ENCODE results near the gene DMD.

The DMD gene

DNA sequence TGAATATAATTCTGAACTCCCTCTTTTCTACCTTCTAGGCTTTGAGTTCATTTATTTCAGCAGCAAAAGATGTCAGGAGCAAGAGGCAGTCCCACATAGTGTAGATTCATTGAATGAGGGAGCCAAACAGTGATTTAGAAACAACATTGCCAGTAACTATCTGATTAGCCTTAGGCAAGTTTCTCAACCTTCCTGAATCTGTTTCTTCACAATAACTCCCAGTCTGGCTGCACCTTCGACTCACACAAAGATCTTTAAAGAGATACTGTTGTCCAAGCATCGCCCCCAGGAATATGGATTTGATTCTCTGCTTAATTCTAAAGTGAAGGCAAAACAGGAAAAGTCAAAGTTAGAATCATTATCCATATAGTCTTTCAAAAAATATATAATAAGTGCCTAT is 1026.2 kb downstream of the DMD start:
- DNase-seq, result no peak

DNA sequence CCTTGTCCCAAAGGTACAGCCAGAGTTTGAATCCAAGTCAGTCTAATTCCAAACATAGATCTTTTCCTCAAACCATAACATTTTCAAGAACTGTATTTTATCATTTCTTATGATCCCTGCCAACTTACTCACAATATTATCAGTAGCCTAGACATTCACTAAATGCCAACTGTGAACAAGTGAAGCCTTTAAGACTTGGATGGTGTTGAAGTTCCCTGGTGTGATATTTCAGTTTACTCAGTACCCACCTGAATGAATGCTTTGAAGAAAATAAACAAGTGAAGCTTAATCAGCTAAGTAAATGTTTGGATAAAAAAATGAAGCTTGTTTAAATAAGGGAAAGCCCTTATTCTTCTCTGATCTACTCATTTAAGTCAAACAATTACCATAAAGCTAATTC is 1028.3 kb downstream of the DMD start:
- DNase-seq, result no peak

DNA sequence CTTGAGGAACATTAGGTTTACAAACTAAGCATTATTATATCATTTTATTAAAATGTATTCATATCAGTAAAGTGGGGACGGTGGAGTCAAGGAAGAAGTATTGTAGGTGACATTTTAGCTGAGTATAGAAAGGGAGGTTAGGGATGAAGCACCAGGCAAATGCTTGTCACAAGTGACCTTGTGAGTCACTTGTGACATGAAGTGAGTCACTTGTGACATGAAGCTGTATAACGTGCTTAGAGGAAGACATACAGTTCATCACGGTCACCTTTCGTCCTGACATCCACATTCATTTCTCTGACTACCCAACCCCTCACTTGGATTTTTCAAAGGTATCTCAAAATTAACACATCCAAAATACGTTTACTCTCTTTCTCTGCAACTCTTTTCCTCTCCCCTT is 1034.8 kb downstream of the DMD start:
- no peak for DNase-seq

DNA sequence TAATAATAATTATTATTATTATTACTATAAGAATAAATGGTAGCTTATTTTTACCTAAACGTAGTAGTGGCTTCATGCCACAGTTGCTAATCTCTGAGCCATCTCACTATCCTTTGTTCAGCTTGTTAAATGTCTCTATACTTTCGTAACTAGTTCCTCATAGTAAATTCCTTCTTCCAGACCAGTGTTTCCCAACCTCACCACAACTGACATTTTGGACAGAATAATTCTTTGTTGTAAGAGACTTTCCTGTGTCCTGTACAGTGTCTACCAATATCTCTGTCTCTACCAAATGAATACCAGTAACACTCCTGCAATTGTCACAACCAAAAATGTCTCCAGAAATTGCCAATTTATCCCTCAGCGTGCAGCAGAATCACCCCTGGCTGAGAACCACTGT is 1040.9 kb downstream of the DMD start:
- DNase-seq, result no peak

DNA sequence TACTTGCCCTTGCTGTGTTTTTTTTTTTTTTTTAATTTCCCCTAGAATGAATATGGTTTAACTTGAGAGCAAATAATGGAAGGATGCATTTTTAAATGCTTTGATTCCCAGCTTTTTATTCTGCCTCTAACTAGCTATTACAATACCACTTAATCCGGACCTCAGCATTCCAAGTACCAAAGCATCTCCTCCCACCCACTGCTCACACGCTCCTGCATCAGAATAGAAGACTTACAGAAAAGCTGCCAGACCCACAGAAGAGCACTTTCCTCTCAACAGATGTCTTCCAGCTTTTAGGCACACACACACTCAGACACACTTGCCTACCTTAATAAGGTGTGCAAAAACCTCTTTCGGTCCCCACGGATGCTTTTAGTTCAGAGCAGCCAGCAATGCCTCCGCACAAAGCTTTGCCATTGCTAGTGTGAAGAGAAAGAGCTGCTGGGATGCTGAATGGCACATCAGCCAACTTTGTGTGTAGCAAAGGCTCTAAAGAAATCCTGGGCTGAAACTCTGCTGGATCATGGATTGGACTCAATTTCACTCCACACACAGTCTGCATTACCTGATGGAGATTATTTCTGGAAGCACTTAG is 1056.2 kb downstream of the DMD start:
- no peak for DNase-seq

DNA sequence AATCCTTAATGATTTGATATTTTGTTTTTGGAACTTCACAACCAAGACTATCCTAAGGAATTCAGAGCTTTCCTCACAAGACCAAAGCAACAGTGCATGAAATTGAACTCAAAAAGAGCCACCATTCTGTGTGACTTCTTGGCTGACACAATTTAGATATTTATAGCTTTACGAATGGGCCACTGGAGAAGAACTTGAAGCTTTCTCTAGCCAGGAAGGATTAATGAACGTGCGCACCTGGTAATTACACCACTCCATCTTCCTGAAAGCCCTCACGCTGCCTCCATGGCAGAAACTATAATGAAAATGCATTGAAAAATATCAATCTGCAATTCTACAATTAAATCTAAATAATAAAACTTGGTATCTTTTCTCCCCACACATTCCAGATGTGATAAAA is 1057.8 kb downstream of the DMD start:
- DNase-seq, result no peak

DNA sequence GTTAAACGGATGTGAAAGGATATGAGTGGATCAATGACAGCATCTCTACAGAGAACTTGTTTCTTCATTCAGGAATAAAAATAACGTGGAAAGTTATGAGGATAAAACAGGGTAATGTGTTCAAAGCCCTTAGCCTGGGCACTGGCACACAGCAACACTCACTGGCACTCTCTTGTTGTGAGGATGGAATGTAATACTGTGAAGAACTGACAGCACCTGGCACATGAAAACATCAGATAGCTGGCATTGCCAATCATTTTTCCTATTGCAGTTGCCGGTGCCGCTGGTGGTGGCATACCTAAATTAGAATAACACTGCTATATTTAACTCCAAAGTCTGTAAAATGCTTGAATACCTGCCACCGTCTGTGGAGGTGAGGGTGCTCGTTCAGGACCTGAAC is 1061.2 kb downstream of the DMD start:
- DNase-seq, result no peak

DNA sequence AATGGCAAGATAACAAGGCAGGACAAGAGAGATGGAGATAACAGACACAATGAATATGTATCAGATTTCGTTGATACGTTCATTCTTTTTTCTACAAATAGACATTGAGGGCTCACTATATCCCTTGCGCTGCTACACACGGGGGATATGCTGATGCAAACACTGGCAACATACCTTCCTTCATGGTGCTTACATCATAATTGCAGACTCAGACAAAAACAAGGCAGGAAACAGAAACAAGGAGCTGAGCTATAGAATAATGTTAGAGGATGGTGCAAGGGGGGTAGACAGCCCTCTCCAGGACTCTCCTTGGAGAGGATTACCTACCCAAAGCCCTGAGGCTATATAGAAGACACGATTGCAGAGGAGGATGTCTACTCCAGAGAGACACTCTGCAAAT is 1069.5 kb downstream of the DMD start:
- no peak for DNase-seq

DNA sequence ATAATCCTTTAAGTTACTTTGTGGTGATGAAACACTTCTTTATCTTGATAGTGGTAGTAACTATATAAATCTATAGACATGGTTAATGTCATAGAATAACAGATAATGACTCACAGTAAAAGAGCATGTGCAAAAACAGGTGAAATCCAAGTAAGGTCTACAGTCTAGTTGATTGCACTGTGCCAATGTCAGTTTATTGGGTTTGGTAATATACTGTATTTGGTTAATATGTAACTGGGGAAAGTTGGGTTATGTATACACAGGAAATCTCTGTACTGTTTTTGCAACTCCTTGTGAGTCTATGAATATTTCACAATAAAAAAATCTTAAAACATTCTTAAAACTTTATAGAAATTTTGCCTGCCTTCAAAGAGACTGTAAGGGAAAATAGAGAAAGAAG is 1071.9 kb downstream of the DMD start:
- no peak for DNase-seq

DNA sequence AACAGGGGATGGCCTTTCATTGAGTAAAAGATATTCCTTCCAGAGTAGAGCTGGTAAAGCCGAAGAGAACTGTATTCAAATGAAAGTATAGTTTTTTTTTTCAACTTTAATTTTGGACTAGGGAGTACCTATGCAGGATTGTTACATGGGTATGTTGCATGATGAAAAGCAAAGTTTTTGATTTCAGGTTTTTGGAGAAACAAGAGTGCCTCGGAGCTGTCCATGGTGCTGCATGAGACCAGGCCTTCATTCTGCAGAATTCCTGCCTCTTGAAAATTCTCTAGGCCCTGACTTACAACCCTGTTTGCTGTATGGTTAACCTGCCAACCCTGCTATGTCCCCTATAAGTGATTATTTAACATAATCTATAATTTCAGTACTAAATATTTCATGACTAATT is 1073.8 kb downstream of the DMD start:
- DNase-seq, result no peak

DNA sequence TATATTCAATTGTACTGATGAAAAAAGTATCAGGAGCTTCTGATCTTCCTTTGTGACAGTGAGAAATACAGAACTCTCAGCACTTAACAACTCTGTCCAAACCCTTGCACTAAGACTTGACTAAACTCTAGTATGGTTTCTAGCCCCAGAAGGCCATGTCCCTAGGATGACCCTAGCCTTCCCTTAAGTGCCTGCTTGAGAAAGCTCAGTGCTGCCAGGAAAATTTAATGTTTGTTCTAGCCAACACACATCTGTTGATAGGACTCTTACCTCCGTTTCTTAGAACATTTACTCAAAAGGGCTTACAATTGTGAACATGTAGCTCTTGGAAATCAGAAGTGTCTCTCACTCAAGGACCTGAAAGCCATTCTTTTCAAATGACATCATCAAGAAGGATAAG is 1084.4 kb downstream of the DMD start:
- no peak for DNase-seq

DNA sequence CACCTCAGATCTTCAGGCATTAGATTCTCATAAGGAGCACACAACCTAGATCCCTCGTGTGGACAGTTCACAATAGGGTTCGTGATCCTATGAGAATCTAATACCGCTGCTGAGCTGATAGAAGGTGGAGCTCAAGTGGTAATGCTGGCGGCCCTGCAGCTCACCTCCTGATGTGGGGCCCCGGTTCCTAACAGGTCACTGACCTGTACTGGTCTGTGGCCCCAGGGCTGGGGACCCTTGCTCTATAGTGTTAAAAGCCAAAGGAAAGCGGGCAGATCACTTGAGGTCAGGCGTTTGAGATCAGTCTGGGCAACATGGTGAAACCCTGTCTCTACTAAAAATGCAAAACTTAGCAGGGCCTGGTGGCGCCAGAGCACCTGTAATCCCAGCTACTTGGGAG is 1092.5 kb downstream of the DMD start:
- no peak for DNase-seq

DNA sequence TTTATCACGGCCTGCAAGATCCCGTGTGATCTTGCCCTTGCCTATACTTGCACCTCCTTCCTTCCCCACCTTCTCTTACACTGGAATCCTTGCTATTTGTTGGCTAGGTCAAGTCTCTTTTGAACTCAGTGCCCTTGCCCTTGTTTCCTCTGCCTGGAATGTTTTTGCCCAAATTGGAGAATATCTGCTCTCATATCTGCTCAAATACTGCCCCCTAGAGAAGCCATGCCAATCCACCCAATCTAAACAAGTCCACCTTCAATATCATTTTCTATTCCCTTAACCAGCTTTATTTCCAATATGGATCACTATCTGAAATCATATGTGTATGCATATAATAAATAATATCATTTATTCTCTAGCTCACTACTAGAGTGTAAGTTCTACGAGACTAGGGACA is 1095.3 kb downstream of the DMD start:
- DNase-seq, result no peak

DNA sequence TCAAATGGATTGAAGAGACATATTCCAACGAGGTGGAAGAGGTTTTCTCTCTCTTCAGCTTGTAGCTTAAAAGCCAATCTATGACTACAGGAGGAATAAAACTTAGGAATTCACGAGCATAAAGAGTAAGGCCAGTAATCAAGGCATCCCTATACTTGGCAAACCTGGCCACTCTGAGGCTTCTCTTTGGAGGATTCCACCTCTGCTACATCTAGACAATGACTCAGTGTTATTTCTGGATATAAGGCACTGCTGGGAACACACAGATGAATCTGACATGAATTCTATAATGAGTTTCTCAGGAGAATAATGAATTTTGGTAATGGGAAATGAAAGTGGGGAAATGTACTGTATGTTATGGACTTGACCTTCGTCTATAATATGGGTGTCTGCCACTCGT is 1123.7 kb downstream of the DMD start:
- no peak for DNase-seq

DNA sequence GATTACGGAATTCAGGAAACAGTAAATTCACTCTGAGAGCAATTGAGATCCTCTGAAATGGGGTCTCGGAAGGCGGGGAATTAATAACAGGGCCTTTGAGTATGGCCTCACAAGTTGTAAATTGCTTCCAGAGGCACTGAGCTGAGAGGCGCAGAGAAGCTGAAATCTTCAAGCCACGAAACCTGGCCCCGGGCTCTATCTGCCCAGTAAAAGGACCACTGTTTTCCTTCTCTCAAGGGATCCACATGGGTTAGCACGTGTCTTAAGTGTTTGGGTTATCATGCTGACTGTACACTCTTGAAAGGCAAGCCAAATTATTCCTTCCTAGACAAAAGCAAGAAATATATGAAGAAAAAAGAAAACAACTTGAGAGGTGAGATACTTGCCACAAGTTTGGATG is 1126.6 kb downstream of the DMD start:
- no peak for DNase-seq

DNA sequence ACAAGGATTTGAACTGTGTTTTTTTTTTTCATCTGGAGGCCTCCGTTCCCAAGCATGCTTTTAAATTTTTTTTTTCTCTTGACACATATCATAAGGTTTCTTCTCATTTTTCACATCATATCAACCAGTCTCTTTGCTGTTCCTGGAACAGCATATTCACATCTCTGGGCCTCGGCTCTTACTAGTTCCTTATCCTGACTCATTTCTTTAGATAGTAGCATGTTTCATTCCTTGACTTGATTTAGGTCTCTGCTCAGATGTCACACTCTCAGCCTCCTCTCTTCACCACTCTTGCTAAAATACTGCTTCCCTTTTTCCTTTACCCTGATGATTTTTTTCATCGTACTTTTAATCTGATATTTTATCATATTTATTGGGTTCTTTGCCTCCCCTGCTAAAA is 1163.1 kb downstream of the DMD start:
- DNase-seq, result no peak

DNA sequence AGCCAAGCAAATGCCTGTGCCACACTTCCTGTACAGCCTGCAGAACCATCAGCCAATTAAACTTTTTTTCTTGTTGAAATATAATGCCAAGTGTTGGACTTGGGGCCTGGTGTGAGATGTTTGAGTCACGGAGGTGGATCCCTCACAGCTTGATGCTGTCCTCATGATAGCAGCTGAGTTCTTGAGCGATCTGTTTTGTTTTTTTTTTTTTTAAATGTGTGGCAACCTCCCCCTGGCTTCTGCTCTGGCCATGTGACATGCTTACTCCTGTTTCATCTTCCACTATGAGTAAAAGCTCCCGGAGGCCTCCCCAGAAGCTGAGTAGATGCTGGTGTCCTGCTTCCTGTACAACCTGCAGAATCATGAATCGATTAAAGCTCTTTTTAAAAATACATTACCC is 1166.2 kb downstream of the DMD start:
- no peak for DNase-seq

DNA sequence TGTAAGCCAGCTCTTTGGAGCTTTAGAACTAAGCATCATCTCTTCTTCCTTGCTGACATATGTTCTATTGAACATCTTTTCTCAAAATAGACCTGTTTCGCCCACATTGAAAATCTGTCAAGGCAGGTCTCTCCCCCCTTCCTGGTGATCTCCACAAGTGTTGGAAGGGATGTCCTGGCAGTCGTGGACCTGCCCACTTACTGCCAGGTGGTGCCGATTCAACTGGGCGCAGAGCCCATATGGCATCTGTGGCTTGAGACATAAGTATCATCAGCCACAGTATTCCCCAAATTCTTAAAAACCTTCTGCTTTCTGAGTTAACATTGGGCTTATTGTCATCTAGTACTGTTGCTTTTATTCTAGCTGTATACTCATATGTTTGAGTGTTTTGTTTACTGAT is 1170.2 kb downstream of the DMD start:
- DNase-seq, result no peak

DNA sequence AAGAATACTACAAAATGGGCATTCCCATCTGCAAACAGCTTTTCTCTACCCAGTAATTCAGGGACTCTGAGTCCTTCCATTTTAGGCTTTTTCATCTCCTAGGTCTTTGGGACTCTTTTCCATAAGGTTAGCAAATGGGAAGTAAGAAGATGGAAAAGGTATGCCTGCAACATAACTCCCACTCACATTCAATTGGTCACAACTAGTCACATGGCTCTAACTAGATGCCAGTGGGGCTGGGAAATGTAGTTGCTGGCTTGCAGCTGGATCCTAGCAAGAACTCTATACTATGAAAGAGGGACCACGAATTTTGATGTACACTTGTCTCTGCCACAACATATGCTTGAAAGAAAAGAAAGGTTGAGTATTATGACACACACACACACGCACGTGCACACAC is 1184.6 kb downstream of the DMD start:
- DNase-seq, result no peak

DNA sequence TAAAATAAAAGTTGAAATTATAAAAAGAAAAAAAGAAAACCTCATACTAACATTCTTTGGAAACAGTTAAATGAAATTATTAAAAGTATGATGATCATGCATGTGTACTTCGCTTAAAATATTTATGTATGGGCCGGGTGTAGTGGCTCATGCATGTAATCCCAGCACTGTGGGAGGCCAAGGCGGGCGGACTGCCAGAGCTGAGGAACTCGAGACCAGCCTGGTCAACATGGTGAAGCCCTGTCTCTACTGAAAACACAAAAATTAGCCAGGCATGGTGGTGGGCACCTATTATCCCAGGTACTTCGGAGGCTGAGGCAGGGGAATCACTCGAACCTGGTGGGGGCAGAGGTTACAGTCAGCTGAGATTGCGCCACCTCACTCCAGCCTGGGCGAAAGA is 1187.3 kb downstream of the DMD start:
- no peak for DNase-seq

DNA sequence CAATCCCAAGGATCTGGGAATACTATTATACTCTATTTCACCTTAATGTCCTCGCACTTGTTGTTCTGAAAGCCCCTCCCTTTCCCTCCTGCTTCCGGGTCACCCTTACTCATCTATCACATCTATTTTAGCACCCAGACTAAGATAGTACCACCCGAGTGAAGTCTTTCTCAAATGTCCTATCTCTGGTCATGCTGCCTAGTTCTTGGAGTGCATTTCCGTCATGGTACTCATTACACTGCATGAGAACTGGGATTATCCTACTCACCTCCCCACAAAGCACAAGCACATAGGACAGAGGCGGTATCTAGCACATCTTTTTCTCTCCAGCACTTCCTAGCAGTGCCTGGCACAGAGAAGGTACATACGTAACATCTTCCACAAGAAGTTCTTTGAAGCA is 1195.2 kb downstream of the DMD start:
- DNase-seq, result no peak

DNA sequence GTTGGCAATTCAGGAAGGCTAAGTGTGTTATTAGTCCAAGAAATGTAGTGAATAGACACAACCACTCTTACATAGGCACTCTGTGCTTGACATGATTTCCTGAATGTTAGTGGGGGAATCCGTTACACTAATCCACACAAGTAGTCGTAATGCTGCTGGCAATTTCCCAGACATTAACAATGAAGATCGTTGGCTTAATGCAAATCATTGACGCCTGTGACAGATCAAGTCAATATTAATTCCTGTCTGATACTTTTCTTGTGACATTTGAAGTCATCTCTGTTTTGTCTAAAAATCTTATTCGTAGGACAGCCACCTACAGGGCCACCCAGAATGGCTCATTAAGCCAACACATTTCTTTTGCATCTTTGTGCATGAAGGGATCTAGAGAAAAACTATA is 1200.4 kb downstream of the DMD start:
- DNase-seq, result no peak

DNA sequence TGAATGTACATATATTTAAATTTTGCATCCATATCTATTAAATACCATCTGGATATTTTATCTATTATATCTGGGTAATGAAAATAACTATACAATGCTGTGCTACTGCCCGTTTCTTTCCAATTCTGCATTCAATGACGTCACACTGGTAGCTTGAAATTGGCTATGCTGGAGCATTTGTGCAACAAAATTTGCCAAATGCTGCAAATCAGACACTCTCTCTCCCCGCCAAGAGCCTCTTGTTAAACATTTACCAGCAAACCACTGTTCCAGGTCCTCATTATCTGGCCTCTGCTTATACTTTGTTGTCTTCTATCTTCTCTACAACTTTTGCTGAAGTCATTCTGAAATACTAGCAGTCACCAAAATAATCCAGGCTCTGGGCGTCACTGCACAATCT is 1201.1 kb downstream of the DMD start:
- DNase-seq, result no peak

DNA sequence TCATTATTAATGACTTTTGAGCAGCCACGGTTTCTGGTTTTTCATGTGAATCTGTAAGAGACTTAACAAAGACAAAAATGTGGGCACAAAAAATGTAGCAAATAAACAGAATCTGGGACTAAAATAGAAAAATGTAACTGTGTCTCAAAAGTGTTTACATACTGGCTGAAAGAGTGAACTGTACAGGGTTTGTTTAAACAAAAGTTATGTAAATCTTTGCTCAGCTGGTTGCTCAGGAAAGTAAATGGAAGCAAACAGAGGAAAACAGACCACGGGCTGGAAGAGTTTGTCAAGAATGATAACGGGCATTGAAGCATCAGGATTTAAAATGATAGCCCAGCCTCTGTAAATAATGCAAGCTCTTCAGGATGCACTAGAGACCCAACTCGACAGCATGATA is 1217.7 kb downstream of the DMD start:
- no peak for DNase-seq

DNA sequence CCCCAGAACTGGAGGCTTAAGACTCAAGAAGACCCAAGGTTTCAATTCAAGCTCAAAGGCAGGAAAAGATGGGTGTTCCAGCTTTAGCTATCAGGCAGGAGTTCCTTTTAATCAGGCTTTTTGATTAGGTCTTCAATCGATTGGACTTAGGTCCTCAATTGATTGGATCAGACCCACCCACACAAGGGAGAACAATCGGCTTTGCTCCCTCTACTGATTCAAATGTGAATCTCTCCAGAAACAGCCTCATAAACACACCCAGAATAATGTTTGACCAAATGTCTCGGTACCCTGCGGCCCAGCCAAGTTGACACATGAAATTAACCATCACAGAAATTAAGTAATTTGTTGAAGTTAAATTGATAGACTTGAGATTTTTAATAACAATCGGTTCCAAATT is 1222.4 kb downstream of the DMD start:
- DNase-seq, result no peak

DNA sequence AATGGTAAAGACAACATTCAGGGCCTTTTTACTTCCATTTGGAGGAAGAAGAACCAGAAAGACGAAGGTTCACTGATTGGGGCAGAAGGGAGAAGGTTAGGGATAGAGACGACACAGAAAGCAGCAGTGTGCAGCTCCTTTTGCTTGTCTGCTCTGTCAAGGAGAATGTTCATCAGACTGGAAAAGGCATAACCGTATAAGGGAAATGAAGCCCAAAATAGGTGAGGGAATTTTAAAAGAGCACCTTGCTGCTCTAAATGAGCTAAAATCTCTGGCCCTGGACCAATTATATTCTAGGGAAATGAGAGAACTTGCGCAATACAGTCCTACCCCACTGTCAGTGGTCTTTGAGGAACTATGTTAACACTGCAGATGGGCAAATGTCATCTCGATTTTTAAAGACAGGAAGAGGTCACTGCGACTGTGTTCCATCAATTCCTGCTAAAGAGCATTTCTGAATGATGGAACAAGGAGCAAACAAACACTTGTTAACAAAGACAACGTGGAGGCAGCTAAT is 1229.7 kb downstream of the DMD start:
- DNase-seq, result no peak

All from NCI-H2171 treated with DMSO at 0.1 percent for 48 hours (cell line).